GM18505 (cell line): Measurements from ENCODE around the gene ABCA6.

Source experiments
- ATAC-seq: cut with Tn5 transposase; IDR thresholded peaks from one replicate; pipeline ENCODE4 v1.9.1; 2021; ENCODE audit not compliant: unreplicated experiment
- POLR2A ChIP-seq: IDR thresholded peaks from 4 replicates; pipeline ENCODE4 v1.6.1; 2011; ENCODE audit warnings: borderline replicate concordance; ENCODE audit not compliant: insufficient read depth, insufficient read length; ENCODE audit errors: extremely low read depth

The ABCA6 gene

DNA sequence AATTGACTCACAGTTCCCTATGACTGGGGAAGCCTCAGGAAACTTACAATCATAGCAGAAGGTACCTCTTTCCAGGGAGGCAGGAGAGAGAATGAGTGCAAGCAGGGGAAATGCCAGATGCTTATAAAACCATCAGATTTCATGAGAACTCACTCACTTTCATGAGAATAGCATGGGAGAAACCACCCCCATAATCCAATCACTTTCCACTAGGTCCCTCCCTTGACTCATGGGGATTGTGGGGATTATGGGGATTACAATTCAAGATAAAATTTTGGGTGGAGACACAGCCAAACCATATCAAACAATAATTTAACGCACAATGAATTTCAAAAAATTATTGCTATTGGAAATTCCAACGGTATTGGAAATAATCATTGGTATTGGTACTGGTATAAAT is 96.0 kb downstream of the ABCA6 start:
- ATAC-seq: no peak

DNA sequence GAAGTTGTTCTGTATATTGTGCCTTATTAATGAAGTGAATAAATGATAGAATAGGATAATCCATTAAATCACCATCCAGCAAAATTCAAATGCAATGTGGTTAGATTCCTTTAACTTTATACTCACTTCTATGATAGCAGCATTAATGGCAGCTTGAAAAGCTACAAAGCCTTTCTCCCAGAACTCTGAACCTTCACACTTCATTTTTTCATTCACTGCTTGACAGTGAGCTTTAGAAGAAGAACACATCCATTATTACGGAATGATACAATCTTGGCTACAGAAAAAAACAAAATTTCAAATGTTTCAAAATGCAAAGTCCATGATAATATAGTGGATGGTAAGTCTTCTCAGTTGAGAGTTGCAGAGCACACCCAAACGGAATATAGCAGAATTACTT is 97.3 kb downstream of the ABCA6 start:
- TF ChIP-seq POLR2A: no peak
- ATAC-seq: no peak

More for the DNA sequence above, 96.0 kb downstream of the ABCA6 start:
- no peak for TF ChIP-seq POLR2A

DNA sequence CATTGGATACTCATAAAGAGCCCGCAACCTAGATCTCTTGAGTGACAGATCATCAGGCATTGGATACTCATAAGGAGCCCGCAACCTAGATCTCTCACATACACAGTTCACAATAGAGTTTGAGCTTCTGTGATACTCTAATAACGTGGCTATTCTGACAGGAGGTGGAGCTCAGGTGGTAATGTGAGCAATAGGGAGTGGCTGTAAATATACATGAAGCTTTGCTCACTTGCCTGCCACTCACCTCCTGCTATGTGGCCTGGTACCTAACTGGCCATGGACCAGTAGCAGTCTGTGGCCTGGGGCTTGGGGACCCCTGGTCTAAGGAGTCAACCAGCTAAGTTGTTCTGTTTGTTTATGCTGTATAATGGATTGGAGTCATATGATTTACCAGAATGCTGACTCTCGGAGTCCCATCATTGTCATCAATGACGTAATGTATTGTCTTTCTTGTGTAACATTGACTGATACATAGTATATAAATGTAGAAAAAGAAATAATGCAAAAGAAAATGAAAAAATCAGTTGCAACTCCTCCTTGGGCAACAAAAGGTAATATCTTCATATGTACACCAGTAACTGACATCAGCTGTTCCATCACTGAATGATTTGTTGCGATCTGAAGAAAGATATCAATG is 98.5 kb downstream of the ABCA6 start:
- no peak for ATAC-seq
- no peak for TF ChIP-seq POLR2A

DNA sequence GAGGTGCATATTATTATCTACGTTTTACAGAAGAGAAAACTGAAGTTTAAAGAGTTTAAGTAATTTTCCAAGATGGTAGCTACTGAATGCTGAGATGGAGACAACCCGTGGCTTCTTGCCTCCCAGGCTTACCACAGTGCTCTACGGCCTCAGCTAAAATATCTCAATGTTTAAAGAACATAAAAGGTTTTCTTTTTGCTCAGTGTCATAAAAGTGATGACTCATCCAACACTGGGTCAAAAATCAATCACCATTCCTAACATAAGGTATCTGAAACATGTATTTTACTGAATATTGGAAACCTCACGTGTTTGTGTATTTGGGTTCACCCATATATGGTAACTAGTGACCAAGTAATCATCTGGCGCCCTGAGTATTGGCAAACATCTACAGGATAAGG is 99.4 kb downstream of the ABCA6 start:
- TF ChIP-seq POLR2A: no peak
- ATAC-seq: no peak

DNA sequence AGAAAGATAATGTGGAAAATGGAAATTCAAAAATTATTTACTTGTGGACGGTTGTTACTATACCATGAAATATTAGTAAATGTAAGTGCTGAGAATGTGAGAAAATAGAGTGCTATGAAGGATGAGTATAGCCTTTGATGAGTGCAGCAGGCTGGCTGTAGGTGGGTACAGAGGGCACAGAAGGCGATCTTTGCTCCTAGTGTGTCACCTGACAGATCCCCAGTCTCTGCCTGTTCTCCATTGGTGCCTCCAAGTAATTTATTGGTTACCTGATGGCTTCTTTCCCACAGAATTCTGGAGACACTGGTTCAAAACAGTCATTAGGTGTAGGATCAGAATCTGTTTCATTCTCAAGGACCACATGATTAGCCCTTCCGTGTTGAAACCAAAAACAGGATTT is 109.9 kb downstream of the ABCA6 start:
- no peak for ATAC-seq
- TF ChIP-seq POLR2A: no peak

DNA sequence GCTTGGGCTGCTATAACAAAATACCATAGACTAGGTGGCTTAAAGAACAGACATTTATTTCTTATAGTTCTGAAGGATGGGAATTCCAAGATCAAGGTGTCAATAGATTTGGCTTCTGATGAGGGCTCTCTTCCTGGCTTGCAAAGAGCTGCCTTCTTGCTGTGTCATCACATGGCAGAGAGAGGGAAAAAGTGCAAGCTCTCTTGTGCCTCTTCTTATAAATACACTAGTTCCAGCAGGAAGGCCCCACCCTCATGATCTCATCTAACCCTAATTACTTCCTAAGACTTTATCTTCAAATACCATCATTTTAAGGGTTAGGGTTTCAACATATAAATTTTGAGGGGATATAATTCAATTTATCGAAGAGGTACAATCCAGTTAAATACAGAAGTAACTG is 111.5 kb downstream of the ABCA6 start:
- TF ChIP-seq POLR2A: no peak
- no peak for ATAC-seq
